GM10266 (cell line): ENCODE measurements around the gene KRTAP6-1.

Source experiments
- DNase-seq: peaks from one replicate; pipeline ENCODE4 v3.0.0; 2012; ENCODE audit errors: extremely low spot score
- TF ChIP-seq, protein P1 (sequence below): IDR thresholded peaks from 2 replicates; pipeline ENCODE4 v1.5.1; 2012; ENCODE audit warnings: mild to moderate bottlenecking, low read depth; ENCODE audit not compliant: control insufficient read depth, insufficient read depth; ENCODE audit errors: missing control alignments

The KRTAP6-1 gene, protein sequence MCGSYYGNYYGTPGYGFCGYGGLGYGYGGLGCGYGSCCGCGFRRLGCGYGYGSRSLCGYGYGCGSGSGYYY

DNA sequence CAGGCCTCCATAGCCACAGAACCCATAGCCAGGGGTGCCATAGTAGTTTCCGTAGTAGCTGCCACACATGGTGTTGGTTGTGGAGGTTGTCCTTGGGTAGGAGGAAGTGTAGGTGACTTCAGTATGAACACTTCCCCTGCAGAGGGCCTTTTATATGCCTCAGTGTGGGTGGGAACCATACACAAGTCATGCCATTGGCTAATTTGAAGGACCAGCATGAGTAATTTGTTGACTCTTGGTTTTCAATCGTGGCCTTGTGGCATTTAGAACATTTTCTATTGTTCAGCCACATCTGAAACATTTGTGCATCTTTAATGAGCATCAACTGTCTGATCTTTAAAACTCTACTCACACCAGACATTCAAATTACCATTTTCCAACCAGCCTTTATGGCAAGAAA is at the start of gene KRTAP6-1:
Gene KRTAP6-1 (minus strand): TSS at position 95 of the 400 bp plus-strand sequence. CDS start 26 bp downstream, at position 69.
- TF ChIP-seq, protein P1, sequence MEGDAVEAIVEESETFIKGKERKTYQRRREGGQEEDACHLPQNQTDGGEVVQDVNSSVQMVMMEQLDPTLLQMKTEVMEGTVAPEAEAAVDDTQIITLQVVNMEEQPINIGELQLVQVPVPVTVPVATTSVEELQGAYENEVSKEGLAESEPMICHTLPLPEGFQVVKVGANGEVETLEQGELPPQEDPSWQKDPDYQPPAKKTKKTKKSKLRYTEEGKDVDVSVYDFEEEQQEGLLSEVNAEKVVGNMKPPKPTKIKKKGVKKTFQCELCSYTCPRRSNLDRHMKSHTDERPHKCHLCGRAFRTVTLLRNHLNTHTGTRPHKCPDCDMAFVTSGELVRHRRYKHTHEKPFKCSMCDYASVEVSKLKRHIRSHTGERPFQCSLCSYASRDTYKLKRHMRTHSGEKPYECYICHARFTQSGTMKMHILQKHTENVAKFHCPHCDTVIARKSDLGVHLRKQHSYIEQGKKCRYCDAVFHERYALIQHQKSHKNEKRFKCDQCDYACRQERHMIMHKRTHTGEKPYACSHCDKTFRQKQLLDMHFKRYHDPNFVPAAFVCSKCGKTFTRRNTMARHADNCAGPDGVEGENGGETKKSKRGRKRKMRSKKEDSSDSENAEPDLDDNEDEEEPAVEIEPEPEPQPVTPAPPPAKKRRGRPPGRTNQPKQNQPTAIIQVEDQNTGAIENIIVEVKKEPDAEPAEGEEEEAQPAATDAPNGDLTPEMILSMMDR, result no peak
- no peak for DNase-seq

DNA sequence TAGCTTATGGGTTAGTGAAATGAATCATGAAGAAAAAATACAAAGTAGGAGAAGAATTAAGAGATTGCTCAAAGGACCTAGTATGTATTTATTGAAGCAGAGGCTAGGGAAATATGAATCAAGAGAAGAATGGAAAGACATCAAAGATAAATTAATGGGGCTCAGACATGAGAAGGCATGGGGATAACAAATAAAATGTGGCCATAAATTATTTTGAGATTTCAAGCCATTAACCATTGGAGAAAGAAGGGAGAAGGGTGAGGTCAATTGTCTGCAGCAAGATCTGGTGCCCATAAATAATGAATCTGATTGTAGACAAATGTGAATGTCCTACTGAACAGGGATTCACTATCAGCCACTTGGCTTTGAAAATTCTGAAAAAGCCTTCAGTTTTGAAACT is 39.2 kb upstream of the KRTAP6-1 start:
- TF ChIP-seq, protein P1, result no peak
- DNase-seq, result no peak

DNA sequence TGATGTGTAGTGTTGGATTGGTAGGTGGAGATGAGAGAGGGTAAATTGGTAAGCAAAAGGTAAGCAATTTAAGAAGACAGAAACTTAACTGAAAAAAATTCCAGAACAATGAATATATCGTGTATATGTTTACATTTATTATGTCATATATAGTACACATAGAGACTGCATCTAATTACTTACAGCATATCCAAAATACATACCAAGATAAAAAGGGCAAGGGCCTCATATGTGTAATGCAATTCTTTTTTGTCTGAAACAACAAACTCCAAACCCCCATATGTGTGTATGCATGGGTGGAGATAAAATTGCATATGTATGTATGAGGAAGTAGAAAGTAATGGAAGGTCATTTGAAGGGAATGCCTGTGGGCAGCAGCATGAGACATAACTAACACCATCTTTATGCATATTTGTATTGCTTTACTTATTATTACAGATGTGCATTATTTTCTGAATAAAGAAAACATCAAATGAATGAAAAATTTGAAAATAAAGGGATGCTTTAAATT is 33.2 kb upstream of the KRTAP6-1 start:
- DNase-seq, result no peak
- TF ChIP-seq, protein P1, result no peak

DNA sequence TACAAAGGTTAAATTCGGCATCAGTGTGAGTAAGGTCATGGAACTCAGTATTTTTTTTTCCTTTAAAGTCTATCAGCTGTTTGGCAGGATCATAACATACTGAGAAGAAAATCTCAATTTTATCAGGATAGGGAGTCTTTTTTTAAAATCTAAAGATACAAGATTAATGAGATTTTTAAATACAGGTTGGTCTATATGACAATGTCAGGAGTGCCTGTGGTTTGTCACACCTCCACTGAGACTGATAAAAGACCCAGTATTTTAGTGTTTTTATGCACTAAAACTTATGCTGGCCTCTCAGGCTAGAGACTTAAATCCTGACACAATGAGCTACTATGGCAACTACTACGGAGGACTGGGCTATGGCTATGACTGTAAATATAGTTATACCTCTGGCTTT is 28.8 kb upstream of the KRTAP6-1 start, which contains the start of gene KRTAP20-3:
Gene KRTAP20-3 (plus strand): TSS at position 301 of the 400 bp plus-strand sequence.
- DNase-seq, result no peak
- TF ChIP-seq, protein P1, result no peak

DNA sequence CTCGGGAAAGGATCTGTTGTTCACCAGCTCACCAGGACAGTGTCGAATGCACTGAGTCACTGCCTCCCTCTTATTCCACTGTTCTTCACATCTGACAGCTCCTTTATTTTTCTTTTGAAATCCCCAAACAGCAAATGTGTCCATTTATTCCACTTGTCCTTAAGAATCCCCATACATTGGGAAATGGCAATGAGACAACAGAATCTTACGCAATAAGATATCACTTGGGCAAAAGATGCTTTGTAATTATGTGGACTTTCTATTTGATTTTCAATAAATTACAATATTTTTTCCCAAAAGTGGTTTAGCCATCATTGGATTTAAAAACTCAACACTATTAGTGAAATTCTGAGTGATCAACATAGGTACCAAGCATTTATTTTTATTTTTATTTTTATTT is 25.0 kb upstream of the KRTAP6-1 start:
- DNase-seq, result no peak
- TF ChIP-seq, protein P1, result no peak

DNA sequence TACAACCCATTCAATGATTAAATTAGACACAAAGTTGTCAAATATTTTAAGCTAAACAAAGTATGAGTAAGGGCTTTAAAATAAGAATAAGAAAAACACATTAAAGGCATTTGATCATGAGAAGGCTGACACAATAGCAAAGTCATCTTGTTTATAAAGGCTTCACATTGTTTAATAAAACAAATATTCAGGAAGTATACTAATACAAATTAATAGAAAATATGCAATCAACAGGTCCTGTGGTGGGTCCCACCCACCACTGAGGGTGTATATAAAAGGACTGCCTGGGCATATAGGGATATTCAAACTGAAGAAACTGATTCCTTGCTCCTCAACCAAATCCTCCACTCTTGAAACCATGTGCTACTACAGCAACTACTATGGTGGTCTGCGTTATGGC is 21.2 kb upstream of the KRTAP6-1 start, which contains the start of gene KRTAP20-2:
Gene KRTAP20-2 (plus strand): TSS at position 301 of the 400 bp plus-strand sequence. CDS start 58 bp downstream, at position 359.
- TF ChIP-seq, protein P1, result no peak
- DNase-seq, result no peak

DNA sequence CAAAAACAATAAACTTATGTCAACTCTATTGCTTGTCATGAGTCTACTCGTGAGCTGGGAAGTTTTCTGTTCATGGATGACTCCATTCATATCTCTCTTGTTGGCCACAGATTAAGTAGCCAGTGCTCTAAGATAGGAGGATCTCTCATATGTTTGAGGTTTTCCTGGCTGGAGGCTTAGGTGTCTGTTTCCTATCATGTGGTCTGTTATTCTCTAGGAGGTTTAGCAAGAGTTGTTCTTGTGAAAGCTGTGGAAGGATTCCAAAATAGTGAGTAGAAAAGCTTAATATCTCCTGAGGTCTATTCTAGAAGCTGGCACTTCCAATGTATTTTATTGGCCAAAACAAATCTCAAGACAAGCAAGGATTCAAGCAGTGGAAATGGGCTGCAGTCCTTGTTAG is 15.5 kb upstream of the KRTAP6-1 start:
- DNase-seq, result no peak

More for the DNA sequence above, 15.5 kb upstream of the KRTAP6-1 start:
- TF ChIP-seq, protein P1, result no peak
